NCI-H460 (cell line): ENCODE measurements around the gene TMEM250. TPM values are rescaled to one million over a fixed set of nuclear protein-coding genes. Genes with fewer than 3 reads are reported as not detected.

Source experiments
- DNase-seq: peaks from one replicate; pipeline ENCODE4 v3.0.0-alpha.2; 2016; ENCODE audit warnings: low read depth; ENCODE audit errors: extremely low read depth
- total RNA-seq: library from RNA; depleted of rRNA; stranded (reverse); fragments of >200 nt; shearing (Covaris generic); gene quantifications from 2 replicates; pipeline ENCODE4 v1.2.3, GENCODE V29; 2014

Gene TMEM250
- total RNA-seq, 1 experiment from 2014 or later: 49.0 TPM

- no peak for DNase-seq
Measured at GRCh38 chr9:136085815-136086212, 32.9 kb downstream of the TMEM250 start.

GRCh38 chr9:136084063-136084944 is 34.4 kb downstream of the TMEM250 start:
- no peak for DNase-seq

GRCh38 chr9:136083558-136084062 is 35.1 kb downstream of the TMEM250 start:
- DNase-seq: no peak

- no peak for DNase-seq
Measured at GRCh38 chr9:136082496-136083361, 35.9 kb downstream of the TMEM250 start.

- no peak for DNase-seq
Measured at GRCh38 chr9:136081826-136082495, 36.7 kb downstream of the TMEM250 start.

GRCh38 chr9:136081113-136081825 is 37.4 kb downstream of the TMEM250 start:
- no peak for DNase-seq

- no peak for DNase-seq
Measured at GRCh38 chr9:136080716-136081112, 38.0 kb downstream of the TMEM250 start.

- no peak for DNase-seq
Measured at GRCh38 chr9:136079916-136080246, 38.8 kb downstream of the TMEM250 start.

- DNase-seq: no peak
Measured at GRCh38 chr9:136079211-136079915, 39.3 kb downstream of the TMEM250 start.

GRCh38 chr9:136078498-136079011 is 40.1 kb downstream of the TMEM250 start:
- no peak for DNase-seq

- DNase-seq: no peak
Measured at GRCh38 chr9:136078024-136078423, 40.7 kb downstream of the TMEM250 start.

- no peak for DNase-seq
Measured at GRCh38 chr9:136077491-136077890, 41.2 kb downstream of the TMEM250 start.

GRCh38 chr9:136075881-136076678 is 42.6 kb downstream of the TMEM250 start:
- DNase-seq: no peak

GRCh38 chr9:136075134-136075841 is 43.4 kb downstream of the TMEM250 start:
- no peak for DNase-seq

GRCh38 chr9:136074706-136075105 is 44.0 kb downstream of the TMEM250 start:
- no peak for DNase-seq
